Nephron (organoid): Measurements from ENCODE around the gene RAB35.

ENCODE experiments used
- H3K27ac Mint-ChIP-seq, 3 experiments: 2 replicates each; pipeline ENCODE4 v1.8.0; 2020; ENCODE audit warnings: mixed read lengths in 3 of 3, mild to moderate bottlenecking in 2 of 3, moderate library complexity in 1 of 3
- H3K27me3 Mint-ChIP-seq: 2 replicates; pipeline ENCODE4 v1.8.0; 2021; ENCODE audit warnings: low read depth, mild to moderate bottlenecking, moderate library complexity, mixed read lengths
- H3K36me3 Mint-ChIP-seq: 2 replicates; pipeline ENCODE4 v1.8.0; 2020; ENCODE audit warnings: low read depth, mixed read lengths
- H3K4me1 Mint-ChIP-seq: 2 replicates; pipeline ENCODE4 v1.8.0; 2020; ENCODE audit warnings: mixed read lengths
- H3K4me3 Mint-ChIP-seq, 3 experiments: 2 replicates each; pipeline ENCODE4 v1.8.0; 2020; ENCODE audit warnings: mild to moderate bottlenecking in 3 of 3, mixed read lengths in 3 of 3, moderate library complexity in 2 of 3
- H3K9me3 Mint-ChIP-seq: 2 replicates; pipeline ENCODE4 v1.8.0; 2020; ENCODE audit warnings: mixed read lengths
- CTCF ChIP-seq, 3 experiments: fragments of 200-600 bp; sonication (generic); IDR thresholded peaks; one replicate each; pipeline ENCODE4 v1.5.0; 2021; ENCODE audit warnings: antibody characterized with exemption in 3 of 3; ENCODE audit not compliant: unreplicated experiment in 3 of 3

RAB35 gene

GRCh38 chr12:120064054-120064940 is 52.3 kb downstream of the RAB35 start:
- no peak for TF ChIP-seq CTCF (IDR thresholded peaks at IDR 0.05; ENCODE audit: unreplicated experiment in 3 of 3)
- Mint-ChIP-seq H3K4me3 (no peak overlapping the region), H3K36me3 (no peaks in the 10 kb centered on the region), H3K27ac (peak overlapping the region in 1 of 3 experiments; percentile 33), H3K9me3 (no peaks in the 10 kb centered on the region), H3K4me1 (peaks cover 14% of the 10 kb centered on the region), H3K27me3 (peaks cover 16% of the 10 kb centered on the region)

DNA sequence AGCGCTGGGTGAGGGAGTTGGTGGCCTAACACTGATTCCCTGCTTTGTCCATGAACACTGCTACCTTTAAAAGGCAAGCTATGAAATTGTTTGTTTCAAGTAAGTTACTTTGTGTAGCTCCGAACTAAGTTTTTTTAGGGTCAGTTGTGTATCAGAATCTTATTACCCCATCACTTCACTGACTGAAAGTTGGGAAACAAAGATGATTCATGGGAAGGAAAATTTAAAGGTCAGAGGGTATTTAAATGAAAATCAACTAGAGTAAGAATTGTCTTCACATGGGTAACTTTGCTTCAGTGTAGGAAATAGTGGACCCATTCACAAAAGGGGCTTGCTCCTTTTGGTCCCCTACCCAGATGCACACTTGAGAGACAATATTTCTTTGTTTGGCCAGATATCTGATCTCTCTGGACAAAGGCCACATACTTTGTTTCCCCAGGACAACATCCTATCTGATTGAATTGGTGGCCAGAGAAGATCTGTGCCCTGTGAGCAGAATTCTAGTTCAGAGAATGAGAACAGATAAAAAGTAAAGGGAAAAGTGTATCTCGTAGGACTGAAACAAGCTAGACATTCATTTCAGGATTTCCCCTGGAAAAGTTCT is 53.5 kb downstream of the RAB35 start:
- Mint-ChIP-seq H3K9me3 (no peaks in the 10 kb centered on the region), H3K36me3 (no peaks in the 10 kb centered on the region)

GRCh38 chr12:120061575-120062214 is 54.9 kb downstream of the RAB35 start:
- TF ChIP-seq CTCF (IDR thresholded peaks at IDR 0.05; ENCODE audit: unreplicated experiment in 3 of 3): no peak
- Mint-ChIP-seq H3K4me1 (peaks cover 14% of the 10 kb centered on the region), H3K9me3 (no peaks in the 10 kb centered on the region), H3K36me3 (no peaks in the 10 kb centered on the region), H3K27ac (no peak overlapping the region), H3K27me3 (peaks cover 16% of the 10 kb centered on the region), H3K4me3 (no peak overlapping the region)

More for the DNA sequence above, 53.5 kb downstream of the RAB35 start:
- Mint-ChIP-seq H3K4me3 (no peak overlapping the region), H3K27ac (no peak overlapping the region), H3K4me1 (peaks cover 14% of the 10 kb centered on the region), H3K27me3 (peaks cover 16% of the 10 kb centered on the region)
- TF ChIP-seq CTCF (IDR thresholded peaks at IDR 0.05; ENCODE audit: unreplicated experiment in 3 of 3): no peak

DNA sequence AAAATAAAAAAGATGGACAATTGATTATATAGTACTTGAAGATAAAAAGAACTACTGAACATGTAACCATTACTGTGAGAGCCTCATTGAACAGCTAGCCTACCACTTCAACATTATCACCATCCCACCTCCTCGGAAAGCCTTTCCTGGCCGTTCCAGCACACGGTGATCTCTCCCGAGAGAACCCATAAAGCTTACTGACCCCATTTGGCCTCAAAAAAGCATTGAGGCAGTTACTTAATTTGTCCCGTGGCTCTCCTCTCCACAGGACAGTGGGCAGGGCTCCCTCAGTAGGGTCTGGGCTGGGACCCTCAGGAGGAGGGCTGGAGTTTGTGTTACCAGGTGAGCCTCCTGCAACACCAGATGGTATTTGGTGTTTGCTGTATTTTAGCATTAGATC is 55.8 kb downstream of the RAB35 start:
- TF ChIP-seq CTCF (IDR thresholded peaks at IDR 0.05; ENCODE audit: unreplicated experiment in 3 of 3): no peak
- H3K27me3 Mint-ChIP-seq: peaks cover 16% of the 10 kb centered on the region
- no peak overlapping the region for H3K27ac Mint-ChIP-seq
- H3K9me3 Mint-ChIP-seq: no peaks in the 10 kb centered on the region
- no peaks in the 10 kb centered on the region for H3K36me3 Mint-ChIP-seq
- H3K4me3 Mint-ChIP-seq: no peak overlapping the region
- H3K4me1 Mint-ChIP-seq: peaks cover 14% of the 10 kb centered on the region

DNA sequence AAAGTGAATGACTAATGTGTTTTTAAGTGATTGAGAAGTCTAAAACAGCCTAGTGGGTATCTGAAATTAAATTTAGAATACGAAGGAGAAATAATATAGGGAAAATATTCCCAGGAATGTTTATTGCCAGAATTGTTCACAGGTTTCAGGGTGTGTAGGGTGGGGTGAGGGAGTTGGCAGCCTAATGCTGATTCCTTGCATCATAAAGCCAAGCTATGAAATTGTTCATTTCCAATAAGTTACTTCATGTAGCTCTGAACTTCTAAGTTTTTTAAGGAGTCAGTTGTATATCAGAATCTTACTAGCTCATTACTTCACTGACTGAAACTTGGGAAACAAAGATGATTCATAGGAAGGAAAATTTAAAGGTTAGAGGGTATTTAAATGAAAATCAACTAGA is 56.4 kb downstream of the RAB35 start:
- TF ChIP-seq CTCF (IDR thresholded peaks at IDR 0.05; ENCODE audit: unreplicated experiment in 3 of 3): no peak
- Mint-ChIP-seq H3K27me3 (peaks cover 16% of the 10 kb centered on the region), H3K36me3 (no peaks in the 10 kb centered on the region), H3K27ac (no peak overlapping the region), H3K4me3 (no peak overlapping the region), H3K4me1 (peaks cover 13% of the 10 kb centered on the region), H3K9me3 (no peaks in the 10 kb centered on the region)
